Measurements from ENCODE around the gene TREH. TPM values are rescaled to one million over a fixed set of nuclear protein-coding genes. Genes with fewer than 3 reads are reported as not detected.

Gene TREH
- total RNA-seq, 4 donors from 2014 or later: 18.9 to 53.4 (median 32.6) TPM

- Histone ChIP-seq H3K4me1 (peaks cover 0 to 24% (median 1%) of the 10 kb centered on the region in 4 donors), H3K9me3 (no peaks in the 10 kb centered on the region), H3K36me3 (peaks cover 0 to 51% (median 0%) of the 10 kb centered on the region in 3 donors), H3K27me3 (no peaks in the 10 kb centered on the region), H3K4me3 (no peak overlapping the region), H3K27ac (no peak overlapping the region)
- DNase-seq: no peak
- TF ChIP-seq POLR2A (IDR thresholded peaks at IDR 0.05): no peak
- TF ChIP-seq CTCF (IDR thresholded peaks at IDR 0.05): no peak
Observed at GRCh38 chr11:118643995-118644345, 35.5 kb downstream of the TREH start.

- Histone ChIP-seq H3K9me3 (no peaks in the 10 kb centered on the region), H3K4me3 (no peak overlapping the region), H3K4me1 (peaks cover 0 to 24% (median 1%) of the 10 kb centered on the region in 4 donors), H3K27ac (no peak overlapping the region), H3K36me3 (peaks cover 0 to 46% (median 0%) of the 10 kb centered on the region in 3 donors), H3K27me3 (no peaks in the 10 kb centered on the region)
- DNase-seq: no peak
- TF ChIP-seq POLR2A (IDR thresholded peaks at IDR 0.05) (no peak), CTCF (IDR thresholded peaks at IDR 0.05) (no peak)
Observed at GRCh38 chr11:118643142-118643994, 36.1 kb downstream of the TREH start.

GRCh38 chr11:118641397-118642019, 37.9 kb downstream of the TREH start:
- H3K9me3 ChIP-seq: no peaks in the 10 kb centered on the region
- H3K4me1 ChIP-seq: peaks cover 0 to 24% (median 1%) of the 10 kb centered on the region in 4 donors
- H3K27ac ChIP-seq: peak overlapping the region in 2 of 4 donors; percentile 57 to 73
- peak in 2 of 3 donors; percentile 85 to 86 for DNase-seq
- H3K4me3 ChIP-seq: no peak overlapping the region
- no peaks in the 10 kb centered on the region for H3K27me3 ChIP-seq
- TF ChIP-seq POLR2A (IDR thresholded peaks at IDR 0.05) (no peak), CTCF (IDR thresholded peaks at IDR 0.05) (no peak)
- H3K36me3 ChIP-seq: peaks cover 0 to 37% (median 0%) of the 10 kb centered on the region in 3 donors

GRCh38 chr11:118640332-118641154, 38.9 kb downstream of the TREH start:
- DNase-seq: no peak

More at GRCh38 chr11:118640332-118641154, 38.9 kb downstream of the TREH start:
- H3K9me3 ChIP-seq: no peaks in the 10 kb centered on the region
- H3K4me3 ChIP-seq: no peak overlapping the region
- no peak for TF ChIP-seq POLR2A (IDR thresholded peaks at IDR 0.05)
- peak in 3 of 6 experiments; percentile 26 to 42 (median 39) for TF ChIP-seq CTCF (IDR thresholded peaks at IDR 0.05)
- H3K27ac ChIP-seq: peak overlapping the region in 2 of 4 donors; percentile 57 to 73
- H3K4me1 ChIP-seq: peaks cover 0 to 28% (median 1%) of the 10 kb centered on the region in 4 donors
- peaks cover 0 to 38% (median 0%) of the 10 kb centered on the region in 3 donors for H3K36me3 ChIP-seq
- no peaks in the 10 kb centered on the region for H3K27me3 ChIP-seq
